Measurements from ENCODE around the gene CBX8. TPM values are rescaled to one million over a fixed set of nuclear protein-coding genes. Genes with fewer than 3 reads are reported as not detected.

CBX8 gene
- total RNA-seq, 1 experiment from 2014 or later = 11.1 TPM

DNA sequence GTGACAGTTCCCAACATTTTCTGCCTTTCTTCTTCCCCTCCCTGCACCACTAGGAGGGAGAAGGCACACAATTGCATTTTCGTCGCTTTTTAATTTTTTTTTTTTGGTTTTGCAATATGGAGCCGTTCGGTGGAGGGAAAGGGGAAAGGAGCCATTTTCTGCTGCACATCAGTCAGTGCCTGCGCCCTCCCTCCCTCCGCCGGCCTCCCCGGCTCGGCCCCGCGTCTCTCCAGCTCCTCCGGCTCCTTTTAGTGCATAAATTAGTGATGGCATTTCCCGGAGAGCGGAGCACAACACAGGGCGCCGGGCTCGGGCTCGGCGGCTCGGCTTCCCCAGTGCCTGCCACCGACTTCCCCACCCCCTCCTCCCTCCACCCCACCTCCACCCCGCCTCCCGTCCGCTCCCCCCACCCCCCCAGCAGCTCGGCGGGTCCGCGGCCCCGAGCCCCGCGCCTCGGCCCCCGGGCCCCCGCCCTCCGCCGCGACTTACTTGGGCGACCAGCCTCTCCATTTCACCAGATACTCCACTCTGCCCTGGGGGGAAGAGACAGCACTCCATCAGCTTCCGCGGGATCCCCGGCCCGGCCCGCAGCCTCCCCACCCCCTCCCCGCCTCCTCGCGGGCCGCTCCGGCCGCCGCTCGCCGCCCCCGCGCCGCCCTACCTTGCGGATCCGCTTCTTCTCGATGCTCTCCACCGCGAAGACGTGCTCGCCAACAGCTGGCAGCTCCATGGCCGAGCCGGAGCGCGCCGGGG lies 41.8 kb upstream of the CBX8 start:
- peaks cover 83% of the 10 kb centered on the region for H3K36me3 Mint-ChIP-seq (ENCODE audit: insufficient read depth, unreplicated experiment)
- BruUV-seq (replicated peaks) = no TSS peak
- CTCF ChIA-PET = interaction anchor here (0.6 to 2.8 kb wide), 16 partner anchors 13 to 912 kb away, joined by 3 to 20 read pairs (median 4); no protein-coding TSS in a partner anchor
- no peak for DNase-seq
- peaks cover 19% of the 10 kb centered on the region for H3K4me1 Mint-ChIP-seq (ENCODE audit: low read depth, unreplicated experiment)
- H3K27me3 Mint-ChIP-seq (ENCODE audit: unreplicated experiment) = peaks cover 38% of the 10 kb centered on the region
- TF ChIP-seq, protein P1, sequence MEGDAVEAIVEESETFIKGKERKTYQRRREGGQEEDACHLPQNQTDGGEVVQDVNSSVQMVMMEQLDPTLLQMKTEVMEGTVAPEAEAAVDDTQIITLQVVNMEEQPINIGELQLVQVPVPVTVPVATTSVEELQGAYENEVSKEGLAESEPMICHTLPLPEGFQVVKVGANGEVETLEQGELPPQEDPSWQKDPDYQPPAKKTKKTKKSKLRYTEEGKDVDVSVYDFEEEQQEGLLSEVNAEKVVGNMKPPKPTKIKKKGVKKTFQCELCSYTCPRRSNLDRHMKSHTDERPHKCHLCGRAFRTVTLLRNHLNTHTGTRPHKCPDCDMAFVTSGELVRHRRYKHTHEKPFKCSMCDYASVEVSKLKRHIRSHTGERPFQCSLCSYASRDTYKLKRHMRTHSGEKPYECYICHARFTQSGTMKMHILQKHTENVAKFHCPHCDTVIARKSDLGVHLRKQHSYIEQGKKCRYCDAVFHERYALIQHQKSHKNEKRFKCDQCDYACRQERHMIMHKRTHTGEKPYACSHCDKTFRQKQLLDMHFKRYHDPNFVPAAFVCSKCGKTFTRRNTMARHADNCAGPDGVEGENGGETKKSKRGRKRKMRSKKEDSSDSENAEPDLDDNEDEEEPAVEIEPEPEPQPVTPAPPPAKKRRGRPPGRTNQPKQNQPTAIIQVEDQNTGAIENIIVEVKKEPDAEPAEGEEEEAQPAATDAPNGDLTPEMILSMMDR (IDR thresholded peaks at IDR 0.05; ENCODE audit: unreplicated experiment) = no peak
- H3K4me3 Mint-ChIP-seq (ENCODE audit: low read depth, unreplicated experiment) = peak overlapping the region; percentile 85
- intact Hi-C loops (cut with micrococcal nuclease; ENCODE audit: unreplicated experiment) = loop anchor here (5.0 kb wide), 1 partner anchor 41 kb away; the partner anchor contains the start of gene CBX8
- peak overlapping the region; percentile 69 for H3K27ac Mint-ChIP-seq (ENCODE audit: unreplicated experiment)
- H3K9me3 Mint-ChIP-seq (ENCODE audit: low read depth, unreplicated experiment) = no peaks in the 10 kb centered on the region

DNA sequence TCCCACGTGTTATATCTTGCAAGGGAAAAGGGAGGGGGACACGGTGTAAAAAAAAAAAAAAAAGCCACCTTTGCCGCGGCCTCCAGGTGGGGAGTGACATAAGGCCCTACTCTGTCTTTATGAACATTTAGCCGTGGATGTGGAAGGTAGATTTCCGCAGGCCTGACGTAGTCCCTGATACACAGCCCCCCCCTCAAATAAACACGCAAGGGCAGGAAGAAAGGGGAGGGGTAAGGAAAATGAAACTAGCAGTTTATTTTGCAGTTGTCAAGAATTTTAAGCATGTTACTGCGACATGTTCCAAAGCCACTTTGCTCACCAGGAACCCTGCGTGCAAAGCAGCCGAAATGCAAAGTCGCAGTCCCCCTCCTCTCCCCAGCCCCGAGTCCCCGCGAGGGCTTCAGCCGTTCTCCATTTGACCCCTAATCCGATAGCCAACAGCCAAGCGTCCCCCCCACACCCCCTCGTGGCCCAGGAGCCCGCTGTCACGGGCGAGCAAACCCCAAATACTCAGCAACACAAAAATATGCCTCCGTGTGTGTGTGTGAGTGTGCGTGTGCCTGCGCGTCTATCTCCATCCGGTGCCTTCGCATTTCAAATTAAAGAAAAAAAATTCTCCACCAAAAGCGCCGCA lies 41.1 kb upstream of the CBX8 start:
- intact Hi-C loops (cut with micrococcal nuclease; ENCODE audit: unreplicated experiment) = loop anchor here (5.0 kb wide), 1 partner anchor 41 kb away; the partner anchor contains the start of gene CBX8
- TSS peak; percentile 44 for BruUV-seq (replicated peaks)
- Mint-ChIP-seq H3K4me3 (ENCODE audit: low read depth, unreplicated experiment) (peak overlapping the region; percentile 85), H3K4me1 (ENCODE audit: low read depth, unreplicated experiment) (peaks cover 24% of the 10 kb centered on the region), H3K36me3 (ENCODE audit: insufficient read depth, unreplicated experiment) (peaks cover 87% of the 10 kb centered on the region), H3K27me3 (ENCODE audit: unreplicated experiment) (peaks cover 37% of the 10 kb centered on the region), H3K27ac (ENCODE audit: unreplicated experiment) (peak overlapping the region; percentile 69), H3K9me3 (ENCODE audit: low read depth, unreplicated experiment) (no peaks in the 10 kb centered on the region)
- CTCF ChIA-PET = interaction anchor here (0.7 to 2.8 kb wide), 5 partner anchors 16 to 30 kb away, joined by 3 to 20 read pairs (median 3); no protein-coding TSS in a partner anchor
- TF ChIP-seq, protein P1 (IDR thresholded peaks at IDR 0.05; ENCODE audit: unreplicated experiment) = no peak
- no peak for DNase-seq

DNA sequence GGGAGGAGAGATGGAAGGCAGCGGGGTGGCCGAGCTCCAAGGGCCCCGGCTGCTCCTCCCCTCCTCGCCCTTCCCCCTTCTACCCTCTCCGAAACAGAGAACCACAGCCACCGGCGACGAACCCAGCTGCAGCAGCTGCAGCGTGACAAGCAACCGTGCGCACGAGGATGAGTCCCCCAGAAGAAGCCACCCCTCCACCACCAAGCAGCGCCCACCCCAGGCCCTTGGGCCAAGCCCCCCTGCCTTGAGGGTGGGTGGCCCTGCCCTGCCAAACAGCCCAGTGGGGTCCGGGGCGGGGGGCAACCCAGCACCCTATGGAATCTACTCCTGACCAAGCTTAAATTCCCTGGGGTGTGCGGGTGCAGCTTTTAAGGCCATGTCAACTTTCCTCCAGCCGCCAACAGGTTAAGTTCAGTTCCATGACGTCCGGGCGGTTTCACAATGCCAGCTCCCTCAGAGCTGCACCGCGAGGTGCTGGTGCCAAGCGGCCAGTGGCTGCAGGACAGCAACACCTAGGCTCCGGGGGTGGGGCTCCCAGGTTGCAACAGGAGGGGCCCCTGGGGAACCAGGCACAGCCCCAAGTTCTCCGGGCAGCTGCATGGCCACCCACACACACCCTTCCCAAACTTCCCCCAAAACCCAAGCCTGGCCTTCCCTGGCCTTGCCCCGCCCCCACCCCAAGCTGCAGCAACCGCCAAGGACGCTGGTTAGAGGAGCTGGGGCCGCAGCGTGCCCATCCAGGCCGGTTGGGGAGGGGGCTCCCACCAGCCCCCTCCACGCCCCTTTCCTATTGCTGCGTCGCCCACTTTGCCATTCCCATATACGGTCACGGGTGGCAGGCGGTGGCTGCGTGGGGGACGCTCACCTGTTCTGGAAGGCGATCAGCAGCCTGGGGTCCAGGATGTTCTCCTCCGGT lies 40.4 kb upstream of the CBX8 start:
- intact Hi-C loops (cut with micrococcal nuclease; ENCODE audit: unreplicated experiment) = loop anchor here (5.0 kb wide), 1 partner anchor 40 kb away; the partner anchor contains the start of gene CBX8
- TF ChIP-seq, protein P1 (IDR thresholded peaks at IDR 0.05; ENCODE audit: unreplicated experiment) = peak; percentile 30
- peak; percentile 89 for DNase-seq
- Mint-ChIP-seq H3K27ac (ENCODE audit: unreplicated experiment) (peak overlapping the region; percentile 69), H3K4me3 (ENCODE audit: low read depth, unreplicated experiment) (peak overlapping the region; percentile 85), H3K36me3 (ENCODE audit: insufficient read depth, unreplicated experiment) (peaks cover 91% of the 10 kb centered on the region), H3K27me3 (ENCODE audit: unreplicated experiment) (peaks cover 29% of the 10 kb centered on the region), H3K4me1 (ENCODE audit: low read depth, unreplicated experiment) (peaks cover 27% of the 10 kb centered on the region), H3K9me3 (ENCODE audit: low read depth, unreplicated experiment) (no peaks in the 10 kb centered on the region)
- no TSS peak for BruUV-seq (replicated peaks)
- CTCF ChIA-PET = interaction anchor here (0.5 to 2.0 kb wide), 8 partner anchors 14 to 156 kb away, joined by 3 to 9 read pairs (median 4); no protein-coding TSS in a partner anchor
